IMR-90 (cell line): ENCODE results near the gene ESR2. TPM values are rescaled to one million over a fixed set of nuclear protein-coding genes. Genes with fewer than 3 reads are reported as not detected.

Source experiments
- ATAC-seq: fragments of 200-7000 bp; cut with Tn5 transposase; 2 replicates; pipeline ENCODE4 v1.9.1; 2020; ENCODE audit warnings: low read depth, mild to moderate bottlenecking, moderate library complexity
- BruUV-seq: library from RNA; stranded (reverse); fragments of 400-500 nt; replicated peaks from 2 replicates; lab custom pipeline; 2021; lab: Mats Ljungman, UMichigan
- CTCF ChIA-PET: fragments of 300-600 bp; formaldehyde crosslinking; extraction: SDS; loops from one replicate; lab custom pipeline; 2021; ENCODE audit warnings: antibody characterized with exemption; lab: Yijun Ruan, JAX
- POLR2A ChIA-PET: fragments of 300-600 bp; sonication (Branson Sonifier 250); formaldehyde crosslinking; loops from one replicate; lab custom pipeline; 2022; ENCODE audit warnings: antibody characterized with exemption; ENCODE audit not compliant: unreplicated experiment; lab: Charles Lee
- DNase-seq: peaks from one replicate; pipeline ENCODE4 v3.0.0; 2013
- H2AFZ ChIP-seq: replicated peaks from 2 replicates; pipeline ENCODE3; 2013; ENCODE audit warnings: low read length, mild to moderate bottlenecking; ENCODE audit not compliant: poor library complexity
- H2AK5ac ChIP-seq: 2 replicates; pipeline ENCODE4 v1.6.1; 2013; ENCODE audit warnings: low read depth, low read length, inconsistent platforms
- H2AK9ac ChIP-seq: replicated peaks from 2 replicates; pipeline ENCODE3; 2013; ENCODE audit warnings: mild to moderate bottlenecking, low read depth, low read length, moderate library complexity; ENCODE audit not compliant: poor library complexity
- H2BK120ac ChIP-seq: 2 replicates; pipeline ENCODE4 v1.6.1; 2013; ENCODE audit warnings: low read depth, low read length, inconsistent platforms
- H2BK15ac ChIP-seq: 3 replicates; pipeline ENCODE4 v1.6.1; 2013; ENCODE audit warnings: low read depth, low read length, inconsistent platforms
- H2BK20ac ChIP-seq: 2 replicates; pipeline ENCODE4 v1.6.1; 2013; ENCODE audit warnings: low read depth, mild to moderate bottlenecking, inconsistent platforms, low read length, moderate library complexity
- H2BK5ac ChIP-seq: 2 replicates; pipeline ENCODE4 v1.6.1; 2013; ENCODE audit warnings: mild to moderate bottlenecking, low read depth, low read length, inconsistent platforms; ENCODE audit not compliant: poor library complexity, severe bottlenecking
- H3K14ac ChIP-seq: replicated peaks from 2 replicates; pipeline ENCODE4 v1.6.1; 2013; ENCODE audit warnings: low read depth, low read length, inconsistent platforms
- H3K18ac ChIP-seq: 2 replicates; pipeline ENCODE4 v1.6.1; 2013; ENCODE audit warnings: low read depth, low read length, control low read depth
- H3K23ac ChIP-seq: 2 replicates; pipeline ENCODE4 v1.6.1; 2013; ENCODE audit warnings: low read depth, low read length, inconsistent platforms
- H3K27ac ChIP-seq: 2 replicates; pipeline ENCODE4 v1.5.1; 2013; ENCODE audit warnings: mild to moderate bottlenecking, control low read depth, low read length; ENCODE audit not compliant: insufficient read depth
- H3K27me3 ChIP-seq: 2 replicates; pipeline ENCODE4 v1.6.1; 2013; ENCODE audit warnings: low read length; ENCODE audit not compliant: control insufficient read depth, insufficient read depth
- H3K36me3 ChIP-seq: 2 replicates; pipeline ENCODE4 v1.6.1; 2013; ENCODE audit warnings: low read length, mixed read lengths; ENCODE audit not compliant: control insufficient read depth, insufficient read depth
- H3K4ac ChIP-seq: 2 replicates; pipeline ENCODE4 v1.6.1; 2013; ENCODE audit warnings: low read depth, low read length, inconsistent platforms
- H3K4me1 ChIP-seq: 2 replicates; pipeline ENCODE4 v1.6.1; 2013; ENCODE audit warnings: low read length, mixed read lengths; ENCODE audit not compliant: control insufficient read depth, insufficient read depth
- H3K4me2 ChIP-seq: 2 replicates; pipeline ENCODE4 v1.6.1; 2013; ENCODE audit warnings: low read depth, mild to moderate bottlenecking, control low read depth, low read length, moderate library complexity
- H3K4me3 ChIP-seq: 2 replicates; pipeline ENCODE4 v1.5.1; 2013; ENCODE audit warnings: low read depth, mild to moderate bottlenecking, control low read depth, low read length, moderate library complexity; ENCODE audit not compliant: insufficient read depth
- H3K56ac ChIP-seq: 2 replicates; pipeline ENCODE4 v1.6.1; 2013; ENCODE audit warnings: low read length, inconsistent platforms; ENCODE audit not compliant: insufficient read depth; ENCODE audit errors: extremely low read depth
- H3K79me1 ChIP-seq, 2 experiments: 2 replicates each; pipeline ENCODE4 v1.6.1; 2013; ENCODE audit warnings: low read length in 2 of 2, inconsistent platforms in 1 of 2, low read depth in 1 of 2
- H3K9ac ChIP-seq: 2 replicates; pipeline ENCODE4 v1.6.1; 2013; ENCODE audit warnings: low read depth, low read length, control low read depth
- H3K9me1 ChIP-seq: 2 replicates; pipeline ENCODE4 v1.6.1; 2013; ENCODE audit warnings: low read length, inconsistent platforms; ENCODE audit not compliant: insufficient read depth
- H3K9me3 ChIP-seq: 2 replicates; pipeline ENCODE4 v1.6.1; 2013; ENCODE audit warnings: low read length; ENCODE audit not compliant: control insufficient read depth, insufficient read depth
- H4K20me1 ChIP-seq: 2 replicates; pipeline ENCODE4 v1.6.1; 2013; ENCODE audit warnings: low read length, inconsistent platforms; ENCODE audit not compliant: insufficient read depth
- H4K5ac ChIP-seq: 2 replicates; pipeline ENCODE4 v1.6.1; 2013; ENCODE audit warnings: mild to moderate bottlenecking, low read depth, low read length, control low read depth
- H4K8ac ChIP-seq, 2 experiments: 2 replicates each; pipeline ENCODE4 v1.6.1; 2013; ENCODE audit warnings: low read depth in 2 of 2, low read length in 2 of 2, control low read depth in 1 of 2, inconsistent platforms in 1 of 2
- H4K91ac ChIP-seq: 2 replicates; pipeline ENCODE4 v1.6.1; 2013; ENCODE audit warnings: low read depth, low read length, inconsistent platforms; ENCODE audit not compliant: insufficient read depth
- BHLHE40 ChIP-seq: fragments of 150-350 bp; IDR thresholded peaks from 2 replicates; pipeline ENCODE4 v1.6.1; 2016; ENCODE audit warnings: mild to moderate bottlenecking, low read depth, low read length
- CTCF ChIP-seq: conservative IDR thresholded peaks from 2 replicates; pipeline ENCODE4 v1.5.1; 2012; ENCODE audit warnings: mild to moderate bottlenecking, low read depth, low read length, improper control_type of control experiment
- ELK1 ChIP-seq: fragments of 150-350 bp; IDR thresholded peaks from 2 replicates; pipeline ENCODE4 v1.6.1; 2016; ENCODE audit warnings: low read depth, mild to moderate bottlenecking, low read length, moderate library complexity, borderline replicate concordance
- MAFK ChIP-seq: IDR thresholded peaks from 2 replicates; pipeline ENCODE4 v1.6.1; 2012; ENCODE audit warnings: low read depth, low read length, improper control_type of control experiment
- MAZ ChIP-seq: IDR thresholded peaks from 2 replicates; pipeline ENCODE4 v1.6.1; 2012; ENCODE audit warnings: low read depth, mild to moderate bottlenecking, low read length, improper control_type of control experiment, moderate library complexity, borderline replicate concordance
- MXI1 ChIP-seq: IDR thresholded peaks from 2 replicates; pipeline ENCODE4 v1.6.1; 2012; ENCODE audit warnings: low read depth, mild to moderate bottlenecking, low read length, moderate library complexity, borderline replicate concordance
- POLR2A ChIP-seq: IDR thresholded peaks from 2 replicates; pipeline ENCODE4 v1.6.1; 2012; ENCODE audit warnings: mild to moderate bottlenecking, low read depth, low read length
- RFX5 ChIP-seq: IDR thresholded peaks from 2 replicates; pipeline ENCODE4 v1.8.0; 2012; ENCODE audit warnings: low read depth, mild to moderate bottlenecking, low read length, moderate library complexity
- WGBS, 2 experiments: methylation state at CpG; one replicate each; pipeline versions ENCODE4 v1.1.5 to v1.1.7; 2013; ENCODE audit warnings: missing lambda C conversion rate in 2 of 2; ENCODE audit not compliant: insufficient read length in 1 of 2; ENCODE audit errors: extremely low coverage in 2 of 2; 5-methylcytosine and 5-hydroxymethylcytosine counted together
- dilution Hi-C: fragments of 300-500 bp; cut with HindIII; formaldehyde crosslinking; loops from one replicate; pipeline ENCODE4 v1.14.3; 2018; ENCODE audit warnings: low sequenced_read_pairs; ENCODE audit not compliant: unreplicated experiment
- in situ Hi-C: fragments of 300-500 bp; cut with MboI; formaldehyde crosslinking; loops from 3 replicates; pipeline ENCODE4 v1.14.3; 2019; ENCODE audit warnings: low sequenced_read_pairs, inconsistent platforms, mixed read lengths
- intact Hi-C: fragments of 100-400 bp; cut with micrococcal nuclease; formaldehyde crosslinking; loops from 2 replicates; pipeline ENCODE4 v1.10.0; 2022
- polyA plus RNA-seq, 3 experiments: library from polyadenylated mRNA; depleted of rRNA; stranded (reverse); fragments of >200 nt; gene quantifications; 2 replicates each; pipeline ENCODE4 v1.2.3, GENCODE V29; 2012; ENCODE audit warnings: low replicate concordance in 1 of 3
- total RNA-seq: library from RNA; depleted of rRNA; stranded (reverse); fragments of >200 nt; gene quantifications from 2 replicates; pipeline ENCODE4 v1.2.3, GENCODE V29; 2012

The ESR2 gene
- total and polyA plus RNA-seq, 2 of the 4 experiments (the other 2 are of a cell fraction), result under 0.01 to 0.03 TPM

DNA sequence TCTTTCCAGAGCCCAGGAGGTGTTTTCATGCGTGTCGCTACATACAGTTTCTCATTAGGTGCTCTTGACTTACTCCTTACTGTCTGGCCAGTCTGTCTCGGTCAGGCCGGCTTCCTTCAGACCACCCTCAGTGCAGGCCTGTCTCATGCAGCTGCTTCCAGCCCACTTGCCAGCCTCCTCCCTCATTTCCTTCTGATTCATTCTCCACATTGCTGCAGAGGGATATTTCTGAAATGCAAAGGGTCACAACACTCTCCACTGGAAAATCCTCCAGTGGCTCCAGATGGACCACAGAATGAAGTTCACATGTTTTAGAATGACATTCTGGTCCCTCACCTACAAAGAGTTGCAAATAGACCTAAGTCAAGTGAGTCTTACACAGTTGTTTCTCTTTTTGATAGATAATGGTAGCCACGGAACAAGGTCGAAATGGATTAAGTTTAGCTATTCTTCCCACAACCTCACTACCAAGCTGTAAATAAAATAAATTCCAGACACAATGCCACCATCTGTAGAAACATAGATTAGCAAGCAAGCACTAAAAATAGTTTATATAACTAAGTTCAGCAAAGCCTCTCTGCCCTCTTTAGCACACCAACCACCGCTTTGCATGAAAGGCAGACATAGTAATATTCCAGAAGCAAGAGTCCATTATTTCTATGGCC, 146.9 kb downstream of the ESR2 start:
- no TSS peak for BruUV-seq
- Histone ChIP-seq H3K27ac (no peak overlapping the region), H3K4me2 (no peak overlapping the region), H3K9me1 (peaks cover 8% of the 10 kb centered on the region), H2BK15ac (no peak overlapping the region), H2AFZ (peak overlapping the region; percentile 72), H2AK5ac (no peak overlapping the region), H3K4me3 (no peak overlapping the region), H3K9ac (no peak overlapping the region), H3K27me3 (no peaks in the 10 kb centered on the region), H4K8ac (no peak overlapping the region), H3K4me1 (peaks cover 3% of the 10 kb centered on the region; the same call in 1 of the 2 replicates), H2BK20ac (no peak overlapping the region), H4K5ac (no peak overlapping the region), H3K36me3 (no peaks in the 10 kb centered on the region), H3K14ac (no peak overlapping the region), H3K18ac (no peak overlapping the region), H3K56ac (no peak overlapping the region), H2AK9ac (peak overlapping the region; percentile 12), H2BK5ac (no peak overlapping the region), H4K20me1 (no peaks in the 10 kb centered on the region), H4K91ac (no peak overlapping the region), H3K9me3 (no peaks in the 10 kb centered on the region), H3K23ac (no peak overlapping the region), H3K79me1 (no peaks in the 10 kb centered on the region), H2BK120ac (no peak overlapping the region), H3K4ac (0 out of 2 replicates have a peak overlapping the region, but pooled peaks have one; percentile 3)
- POLR2A ChIA-PET, result no interaction called here
- DNase-seq (peak; percentile 71), ATAC-seq (peak; percentile 91)
- dilution Hi-C loops (no loop called here), in situ Hi-C loops (no loop called here), intact Hi-C loops (no loop called here)
- CTCF ChIA-PET, result no interaction called here
- WGBS, 2 experiments, result no CpG with 5 or more reads among the region's 7 CpGs
- TF ChIP-seq MXI1, result no peak
- no peak for TF ChIP-seq BHLHE40
- TF ChIP-seq ELK1, result no peak
- TF ChIP-seq CTCF, result no peak
- no peak for TF ChIP-seq POLR2A
- TF ChIP-seq RFX5, result no peak
- no peak for TF ChIP-seq MAFK
- TF ChIP-seq MAZ, result no peak
